NCI-H1436 (cell line): Measurements from ENCODE around the gene NFAM1.

Experiments
- DNase-seq: peaks from one replicate; lab custom pipeline; 2025; lab: John Stamatoyannopoulos, UW

NFAM1 gene

GRCh38 chr22:42335839-42336378, 96.3 kb downstream of the NFAM1 start:
- DNase-seq: no peak

- DNase-seq: no peak
These were observed 97.2 kb downstream of the NFAM1 start for GRCh38 chr22:42334875-42335512.

- DNase-seq: no peak
These were observed 98.7 kb downstream of the NFAM1 start for GRCh38 chr22:42333544-42333943.

- DNase-seq: no peak
These were observed 100.1 kb downstream of the NFAM1 start for GRCh38 chr22:42332089-42332488.

GRCh38 chr22:42331014-42331413, 101.2 kb downstream of the NFAM1 start:
- peak; percentile 73 for DNase-seq
